Nephron (organoid): ENCODE results near the gene PAFAH1B2.

Experiments used
- H3K27ac Mint-ChIP-seq, 3 experiments: 2 replicates each; pipeline ENCODE4 v1.8.0; 2020; ENCODE audit warnings: mixed read lengths in 3 of 3, mild to moderate bottlenecking in 2 of 3, moderate library complexity in 1 of 3
- H3K27me3 Mint-ChIP-seq: 2 replicates; pipeline ENCODE4 v1.8.0; 2021; ENCODE audit warnings: low read depth, mild to moderate bottlenecking, moderate library complexity, mixed read lengths
- H3K36me3 Mint-ChIP-seq: 2 replicates; pipeline ENCODE4 v1.8.0; 2020; ENCODE audit warnings: low read depth, mixed read lengths
- H3K4me1 Mint-ChIP-seq: 2 replicates; pipeline ENCODE4 v1.8.0; 2020; ENCODE audit warnings: mixed read lengths
- H3K4me3 Mint-ChIP-seq, 3 experiments: 2 replicates each; pipeline ENCODE4 v1.8.0; 2020; ENCODE audit warnings: mild to moderate bottlenecking in 3 of 3, mixed read lengths in 3 of 3, moderate library complexity in 2 of 3
- H3K9me3 Mint-ChIP-seq: 2 replicates; pipeline ENCODE4 v1.8.0; 2020; ENCODE audit warnings: mixed read lengths
- CTCF ChIP-seq, 3 experiments: fragments of 200-600 bp; sonication (generic); IDR thresholded peaks; one replicate each; pipeline ENCODE4 v1.5.0; 2021; ENCODE audit warnings: antibody characterized with exemption in 3 of 3; ENCODE audit not compliant: unreplicated experiment in 3 of 3

The PAFAH1B2 gene

GRCh38 chr11:117192401-117192875, 48.4 kb downstream of the PAFAH1B2 start:
- Mint-ChIP-seq H3K4me3 (no peak overlapping the region), H3K36me3 (peaks cover 23% of the 10 kb centered on the region), H3K27ac (no peak overlapping the region), H3K27me3 (no peaks in the 10 kb centered on the region), H3K4me1 (peaks cover 3% of the 10 kb centered on the region), H3K9me3 (no peaks in the 10 kb centered on the region)
- TF ChIP-seq CTCF (IDR thresholded peaks at IDR 0.05; ENCODE audit: unreplicated experiment in 3 of 3), result no peak

- no peak overlapping the region for H3K4me3 Mint-ChIP-seq
- no peak for TF ChIP-seq CTCF (IDR thresholded peaks at IDR 0.05; ENCODE audit: unreplicated experiment in 3 of 3)
- H3K27me3 Mint-ChIP-seq, result no peaks in the 10 kb centered on the region
- no peak overlapping the region for H3K27ac Mint-ChIP-seq
- H3K36me3 Mint-ChIP-seq, result peaks cover 19% of the 10 kb centered on the region
- peaks cover 13% of the 10 kb centered on the region for H3K4me1 Mint-ChIP-seq
- H3K9me3 Mint-ChIP-seq, result no peaks in the 10 kb centered on the region
Observed at GRCh38 chr11:117193130-117194020, 49.3 kb downstream of the PAFAH1B2 start.

- peaks cover 19% of the 10 kb centered on the region for H3K36me3 Mint-ChIP-seq
- no peak overlapping the region for H3K4me3 Mint-ChIP-seq
- H3K27me3 Mint-ChIP-seq, result no peaks in the 10 kb centered on the region
- H3K9me3 Mint-ChIP-seq, result no peaks in the 10 kb centered on the region
- peak overlapping the region in 1 of 3 experiments; percentile 23 for H3K27ac Mint-ChIP-seq
- no peak for TF ChIP-seq CTCF (IDR thresholded peaks at IDR 0.05; ENCODE audit: unreplicated experiment in 3 of 3)
- peaks cover 19% of the 10 kb centered on the region for H3K4me1 Mint-ChIP-seq
Observed at GRCh38 chr11:117194267-117194666, 50.2 kb downstream of the PAFAH1B2 start.

- no peak for TF ChIP-seq CTCF (IDR thresholded peaks at IDR 0.05; ENCODE audit: unreplicated experiment in 3 of 3)
- no peak overlapping the region for H3K4me3 Mint-ChIP-seq
- peaks cover 19% of the 10 kb centered on the region for H3K36me3 Mint-ChIP-seq
- no peaks in the 10 kb centered on the region for H3K27me3 Mint-ChIP-seq
- no peaks in the 10 kb centered on the region for H3K9me3 Mint-ChIP-seq
- peak overlapping the region in 2 of 3 experiments; percentile 53 to 54 for H3K27ac Mint-ChIP-seq
- H3K4me1 Mint-ChIP-seq, result peaks cover 28% of the 10 kb centered on the region
Observed at GRCh38 chr11:117195258-117195657, 51.2 kb downstream of the PAFAH1B2 start.

GRCh38 chr11:117195761-117196160, 51.7 kb downstream of the PAFAH1B2 start:
- Mint-ChIP-seq H3K9me3 (no peaks in the 10 kb centered on the region), H3K36me3 (peaks cover 19% of the 10 kb centered on the region), H3K27me3 (no peaks in the 10 kb centered on the region), H3K27ac (peak overlapping the region in 1 of 3 experiments; percentile 54), H3K4me1 (peaks cover 33% of the 10 kb centered on the region), H3K4me3 (no peak overlapping the region)
- TF ChIP-seq CTCF (IDR thresholded peaks at IDR 0.05; ENCODE audit: unreplicated experiment in 3 of 3), result no peak
